ENCODE data around the gene PTRH2.

The PTRH2 gene

DNA sequence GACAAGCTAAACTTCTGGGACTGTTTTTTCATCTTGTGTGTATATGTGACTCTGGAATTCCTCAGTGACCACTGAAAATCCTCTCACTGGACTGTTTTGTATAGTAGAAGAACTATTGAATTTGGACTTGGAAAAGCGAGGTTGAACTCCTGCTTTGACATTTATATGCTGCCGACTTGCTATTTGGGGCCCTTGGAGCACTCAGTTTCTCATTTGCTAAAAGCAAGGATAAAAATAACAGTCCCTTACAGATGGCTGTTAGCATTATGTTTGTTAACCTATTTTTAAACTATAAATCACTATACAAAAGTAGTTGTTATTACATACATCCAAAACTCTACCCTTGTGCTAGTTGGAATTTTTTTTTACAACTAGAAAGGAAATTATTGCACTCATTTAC, 9.2 kb upstream of the PTRH2 start:
- no peak for DNase-seq

GRCh38 chr17:59714255-59714654, 7.0 kb upstream of the PTRH2 start:
- no peak for DNase-seq

- no peak for DNase-seq
Observed at GRCh38 chr17:59712862-59713261, 5.6 kb upstream of the PTRH2 start.

- no peak for DNase-seq
Observed at GRCh38 chr17:59711936-59712335, 4.7 kb upstream of the PTRH2 start.

DNA sequence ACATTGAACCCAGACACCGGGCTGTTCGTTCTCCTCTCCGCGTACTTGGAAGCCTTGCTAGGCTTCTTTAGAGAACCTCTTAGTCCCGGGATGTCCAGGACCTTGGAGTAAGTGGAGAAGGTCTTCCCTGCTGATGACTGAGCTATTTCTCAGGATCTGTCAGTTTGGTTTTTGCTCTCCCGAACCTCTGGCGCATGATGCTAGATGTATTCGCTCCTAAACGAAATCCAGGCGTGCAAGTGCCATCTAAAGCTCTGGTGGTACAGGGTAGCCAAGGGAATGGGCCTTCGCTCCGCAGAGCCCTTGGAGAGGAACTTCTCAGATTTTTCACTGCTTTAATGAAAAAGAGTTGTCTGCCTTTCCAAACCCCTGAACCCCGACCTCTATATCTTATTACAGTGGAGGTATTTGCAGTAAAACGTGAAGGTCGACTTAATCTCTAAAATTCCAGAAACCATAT, 771 bp upstream of the PTRH2 start:
- DNase-seq, result no peak

DNA sequence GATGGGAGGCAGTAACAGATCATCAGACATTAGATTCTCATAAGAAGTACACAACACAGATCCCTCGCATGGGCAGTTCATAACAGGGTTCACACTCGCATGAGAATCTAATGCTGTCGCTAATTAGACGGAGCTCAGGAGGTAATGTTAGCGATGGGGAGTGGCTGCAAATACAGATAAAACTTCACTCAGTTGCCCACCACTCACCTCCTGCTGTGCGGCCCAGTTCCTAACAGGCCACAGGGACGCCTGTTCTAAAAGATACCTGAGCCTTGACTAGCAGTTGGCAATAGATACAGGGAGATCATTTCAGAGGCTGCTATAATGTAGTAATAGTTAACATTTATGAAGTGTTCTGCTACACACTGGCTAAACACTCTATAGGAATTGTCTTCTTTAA, 4.9 kb downstream of the PTRH2 start:
- DNase-seq, result no peak

- no peak for DNase-seq
Observed at GRCh38 chr17:59699786-59700185, 7.4 kb downstream of the PTRH2 start.

DNA sequence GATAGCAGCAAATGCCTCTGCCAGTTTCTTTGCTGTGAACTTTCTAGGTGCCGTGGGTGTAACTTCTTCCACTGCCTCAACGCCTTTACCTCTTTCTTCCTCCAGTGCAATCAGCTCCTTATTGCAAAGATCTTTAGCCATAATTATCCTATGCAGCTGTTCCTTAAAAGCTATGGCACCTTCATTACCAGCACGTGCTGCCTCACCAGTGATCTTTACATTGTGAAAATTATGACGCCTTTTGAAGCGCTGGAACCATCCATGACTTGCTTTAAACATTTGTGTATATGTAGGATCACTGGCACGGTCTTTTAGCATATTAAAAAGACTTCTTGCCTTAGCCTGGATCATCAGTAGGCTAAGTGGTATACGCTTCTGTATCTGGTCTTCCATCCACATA, 8.0 kb downstream of the PTRH2 start:
- no peak for DNase-seq

DNA sequence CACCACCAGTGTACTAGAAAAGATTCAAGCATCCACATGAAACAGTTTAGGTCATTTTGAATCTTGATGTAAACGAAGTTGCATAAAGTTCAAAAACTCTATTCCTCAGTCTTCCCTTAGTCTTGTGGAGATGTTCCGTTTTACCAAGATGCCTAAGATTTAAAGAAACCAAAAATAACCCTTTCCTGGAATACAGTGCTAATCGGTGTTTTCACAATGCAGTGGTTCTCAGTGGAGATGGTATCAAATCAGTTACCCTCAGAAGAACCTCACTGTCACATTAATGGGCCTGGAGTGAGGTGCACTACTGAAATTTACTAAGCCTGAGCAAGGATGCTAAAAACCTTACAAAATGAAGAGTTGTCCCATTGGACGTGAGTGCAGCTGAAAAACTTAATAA, 9.1 kb downstream of the PTRH2 start:
- no peak for DNase-seq

- DNase-seq, result no peak
Observed at GRCh38 chr17:59696682-59697277, 10.4 kb downstream of the PTRH2 start.

DNA sequence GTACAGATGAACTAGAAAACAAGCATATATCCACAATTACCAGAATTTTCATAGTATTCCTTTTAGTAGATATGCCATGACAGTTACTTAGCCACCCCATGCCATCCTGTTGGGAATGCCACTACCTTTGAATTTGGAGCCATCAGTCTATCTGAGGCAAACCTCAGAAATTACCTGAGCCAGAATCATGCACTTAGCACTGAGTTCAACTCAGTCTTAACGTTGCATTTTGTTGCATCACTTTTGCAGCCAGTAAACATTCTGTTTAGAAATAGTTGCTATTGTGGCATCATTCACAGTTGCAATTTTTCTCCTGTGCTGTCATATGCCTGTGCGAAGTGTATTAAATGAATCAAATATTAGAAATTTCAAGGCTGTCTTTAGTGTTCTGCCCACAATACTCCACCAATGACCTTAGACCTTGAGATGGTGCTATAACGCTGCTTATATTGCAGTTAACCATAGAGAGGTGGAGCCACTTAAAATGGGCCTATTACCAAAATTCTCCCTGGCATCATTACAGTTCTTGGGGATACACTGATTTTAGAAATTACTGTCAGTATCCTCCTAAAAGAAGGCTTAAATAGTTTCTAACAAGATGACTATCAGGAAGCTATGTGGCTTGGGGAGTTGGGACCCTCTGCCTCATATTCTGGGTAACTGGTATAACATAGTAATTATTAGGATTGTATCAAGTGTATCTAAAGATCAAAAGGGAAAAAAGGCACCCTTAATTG, 11.1 kb downstream of the PTRH2 start:
- no peak for DNase-seq

DNA sequence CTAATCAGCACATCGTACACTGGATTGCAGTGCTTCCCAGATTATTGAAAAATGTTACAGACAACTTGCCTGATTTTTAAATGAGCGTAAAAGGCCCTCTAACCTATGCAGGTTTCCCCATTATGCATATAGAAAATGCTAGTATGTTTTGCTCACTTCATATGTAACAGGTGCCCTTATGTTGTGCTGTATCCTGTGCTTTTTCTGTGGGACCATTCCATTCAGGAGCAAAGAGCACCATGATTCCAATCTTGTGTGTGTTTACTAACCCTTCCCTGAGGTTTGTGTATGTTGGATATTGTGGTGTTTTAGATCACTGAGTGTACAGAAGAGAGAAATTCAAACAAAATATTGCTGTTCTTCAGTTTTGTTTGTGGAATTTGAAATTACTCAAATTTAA, 12.9 kb downstream of the PTRH2 start:
- DNase-seq, result no peak

GRCh38 chr17:59693582-59693981, 13.6 kb downstream of the PTRH2 start:
- no peak for DNase-seq

DNA sequence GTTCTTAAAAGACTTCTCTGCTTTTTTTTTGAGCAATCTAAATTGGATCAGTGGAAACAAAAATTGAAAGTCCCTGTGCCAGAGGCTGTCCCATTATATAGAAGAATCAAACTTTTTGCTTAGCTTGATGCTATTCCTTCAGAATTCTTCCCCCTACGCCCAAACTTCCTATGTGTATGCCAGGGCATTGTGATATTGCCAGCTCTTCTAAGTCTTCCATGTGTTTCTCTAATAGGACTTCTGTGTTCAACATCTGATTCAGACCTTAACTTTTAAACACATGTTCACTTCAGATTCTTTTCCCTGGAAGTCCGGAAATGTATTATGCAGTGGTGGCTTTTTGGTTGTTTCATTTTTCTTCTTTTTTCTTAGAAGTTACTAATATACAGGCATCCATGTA, 18.7 kb downstream of the PTRH2 start:
- no peak for DNase-seq

DNA sequence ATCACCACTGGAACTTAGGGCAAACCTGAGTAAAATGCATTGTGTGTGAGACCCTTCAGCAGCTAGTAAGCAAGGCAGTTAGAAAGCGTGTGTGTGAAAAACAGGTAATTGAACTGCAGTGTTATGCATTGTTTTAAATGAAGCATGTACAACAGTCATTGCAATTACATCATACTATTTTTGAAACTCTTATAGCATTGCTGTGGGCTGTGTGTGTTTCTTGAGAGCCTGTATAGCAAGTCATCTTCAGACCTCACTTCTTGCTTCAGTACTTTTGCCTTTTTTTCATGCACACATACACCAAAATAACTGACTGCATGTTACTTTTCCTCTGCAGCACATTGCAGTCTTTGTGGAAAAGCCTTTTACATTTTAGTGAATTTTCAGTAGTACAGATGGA, 19.2 kb downstream of the PTRH2 start:
- no peak for DNase-seq

DNA sequence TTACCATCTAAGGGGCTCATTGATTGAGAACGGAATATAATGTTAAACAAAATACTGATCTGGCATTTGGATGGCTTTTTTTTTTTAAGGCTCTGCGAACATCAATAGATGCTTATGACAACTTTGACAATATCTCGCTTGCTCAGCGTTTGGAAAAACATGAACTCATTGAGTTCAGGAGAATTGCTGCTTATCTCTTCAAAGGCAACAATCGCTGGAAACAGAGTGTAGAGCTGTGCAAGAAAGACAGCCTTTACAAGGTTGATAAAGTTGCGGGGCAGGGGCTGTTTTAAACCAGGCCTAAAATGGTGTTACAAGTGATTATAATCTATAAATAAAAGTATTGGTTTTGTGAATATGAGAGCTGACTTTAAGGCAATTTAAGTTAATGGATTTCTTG, 22.3 kb downstream of the PTRH2 start:
- no peak for DNase-seq

DNA sequence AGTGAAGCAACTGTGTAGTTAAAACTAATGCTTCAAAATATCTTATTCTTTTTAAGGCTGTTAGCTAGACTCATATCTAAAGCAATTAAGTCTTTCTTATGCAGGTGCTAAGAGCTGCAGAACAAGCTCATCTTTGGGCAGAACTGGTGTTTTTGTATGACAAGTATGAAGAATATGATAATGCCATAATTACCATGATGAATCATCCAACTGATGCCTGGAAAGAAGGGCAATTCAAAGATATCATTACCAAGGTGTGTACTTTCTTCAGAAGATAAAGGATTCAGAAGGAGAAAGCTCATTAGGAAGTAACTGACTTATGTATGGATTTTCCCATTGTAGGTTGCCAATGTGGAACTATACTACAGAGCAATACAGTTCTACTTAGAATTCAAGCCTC, 23.9 kb downstream of the PTRH2 start:
- DNase-seq, result no peak

DNA sequence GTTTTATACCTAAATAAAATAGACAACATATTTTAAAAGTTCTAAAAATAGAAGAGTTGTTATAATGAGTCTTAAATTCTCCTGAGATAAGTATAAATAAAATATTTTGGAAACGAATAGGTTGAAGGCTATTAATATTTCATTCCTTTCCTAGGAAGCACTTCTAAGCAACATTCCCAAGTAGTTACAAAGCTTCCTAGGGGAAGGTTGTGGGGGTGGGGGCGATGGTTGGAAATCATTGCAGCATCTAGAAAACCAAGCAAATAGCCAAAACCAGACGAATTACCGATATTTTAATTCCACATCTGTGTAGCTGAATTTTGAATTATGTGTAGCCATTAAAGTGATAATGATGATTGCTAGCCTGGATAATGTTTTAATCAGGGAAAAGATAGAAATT, 26.9 kb downstream of the PTRH2 start:
- DNase-seq, result no peak

DNA sequence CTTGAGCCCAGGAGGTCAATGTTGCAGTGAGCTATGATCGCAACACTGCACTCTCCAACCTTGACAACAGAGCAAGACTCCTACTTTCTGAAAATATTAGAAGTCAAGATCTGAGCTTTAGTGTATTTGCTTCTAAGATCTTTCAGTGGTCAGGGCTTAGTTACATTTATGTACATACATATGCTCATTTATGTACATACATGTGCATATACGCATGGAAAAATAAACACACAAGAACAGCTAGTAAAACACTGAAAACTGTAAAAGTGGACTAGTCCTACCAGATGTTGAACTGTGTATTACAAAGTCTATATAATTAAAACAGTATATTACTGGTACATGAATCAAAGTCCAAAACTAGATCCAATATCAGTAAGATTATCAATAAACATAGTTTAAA, 28.3 kb downstream of the PTRH2 start:
- DNase-seq, result no peak

DNA sequence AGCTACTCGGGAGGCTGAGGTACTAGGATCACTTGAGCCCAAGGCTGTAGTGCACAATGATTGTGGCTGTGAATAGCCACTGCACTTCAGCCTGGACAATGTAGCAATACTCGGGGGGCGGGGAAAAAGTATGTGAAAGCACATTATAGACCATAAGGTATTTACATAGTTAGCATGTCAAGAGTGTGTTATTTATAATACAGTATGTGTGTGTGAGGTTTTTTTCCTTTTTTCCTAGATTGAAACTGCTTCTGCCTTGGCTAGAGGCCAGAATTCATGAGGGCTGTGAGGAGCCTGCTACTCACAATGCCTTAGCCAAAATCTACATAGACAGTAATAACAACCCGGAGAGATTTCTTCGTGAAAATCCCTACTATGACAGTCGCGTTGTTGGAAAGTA, 30.5 kb downstream of the PTRH2 start:
- no peak for DNase-seq

DNA sequence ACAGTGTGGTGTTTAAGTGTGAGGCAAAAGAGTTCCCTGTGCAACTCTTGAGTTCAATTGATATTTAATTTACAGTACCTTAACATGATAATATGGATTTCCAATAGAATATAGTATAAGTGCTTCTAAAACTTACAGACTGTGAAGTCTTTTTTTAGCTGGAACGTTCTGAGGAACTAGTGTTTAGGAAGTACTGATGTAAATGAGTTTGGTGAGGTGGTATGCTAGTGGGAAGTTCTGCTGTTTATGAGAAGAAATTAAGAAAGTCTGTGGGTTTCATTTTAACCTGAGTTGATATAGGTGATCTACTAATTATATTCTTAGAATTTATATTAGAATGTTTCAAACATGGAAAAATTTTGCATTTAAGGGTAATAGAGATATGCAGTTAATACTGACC, 32.0 kb downstream of the PTRH2 start:
- no peak for DNase-seq

DNA sequence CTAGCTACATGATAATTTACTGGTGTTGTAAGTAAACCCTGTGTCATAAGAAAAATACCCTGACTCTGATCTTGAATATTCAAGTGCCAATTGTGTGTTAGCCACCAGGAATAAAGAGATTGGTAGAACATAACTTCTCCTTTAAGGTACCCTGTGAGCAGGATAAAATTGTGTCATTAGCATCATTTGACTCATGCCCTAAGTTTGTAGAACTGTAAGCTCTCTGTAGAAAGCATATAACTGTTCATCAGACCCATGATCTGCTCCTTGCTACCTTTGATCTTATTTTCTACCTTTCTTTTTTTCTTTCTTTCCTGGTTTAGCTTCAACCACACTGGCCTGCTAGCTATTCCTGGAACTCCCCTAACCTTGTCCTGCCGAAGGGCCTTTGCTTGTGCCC, 35.8 kb downstream of the PTRH2 start:
- no peak for DNase-seq

- no peak for DNase-seq
Observed at GRCh38 chr17:59669944-59670343, 37.3 kb downstream of the PTRH2 start.

- DNase-seq, result no peak
Observed at GRCh38 chr17:59669411-59669810, 37.8 kb downstream of the PTRH2 start.

GRCh38 chr17:59668816-59669215, 38.4 kb downstream of the PTRH2 start:
- DNase-seq, result no peak

Measured in NCI-H774 (cell line).